GM03348 (cell line): ENCODE measurements around the gene ARHGAP27.

Experiments
- DNase-seq: peaks from one replicate; pipeline ENCODE4 v3.0.0; 2012; ENCODE audit warnings: low spot score

ARHGAP27 gene

DNA sequence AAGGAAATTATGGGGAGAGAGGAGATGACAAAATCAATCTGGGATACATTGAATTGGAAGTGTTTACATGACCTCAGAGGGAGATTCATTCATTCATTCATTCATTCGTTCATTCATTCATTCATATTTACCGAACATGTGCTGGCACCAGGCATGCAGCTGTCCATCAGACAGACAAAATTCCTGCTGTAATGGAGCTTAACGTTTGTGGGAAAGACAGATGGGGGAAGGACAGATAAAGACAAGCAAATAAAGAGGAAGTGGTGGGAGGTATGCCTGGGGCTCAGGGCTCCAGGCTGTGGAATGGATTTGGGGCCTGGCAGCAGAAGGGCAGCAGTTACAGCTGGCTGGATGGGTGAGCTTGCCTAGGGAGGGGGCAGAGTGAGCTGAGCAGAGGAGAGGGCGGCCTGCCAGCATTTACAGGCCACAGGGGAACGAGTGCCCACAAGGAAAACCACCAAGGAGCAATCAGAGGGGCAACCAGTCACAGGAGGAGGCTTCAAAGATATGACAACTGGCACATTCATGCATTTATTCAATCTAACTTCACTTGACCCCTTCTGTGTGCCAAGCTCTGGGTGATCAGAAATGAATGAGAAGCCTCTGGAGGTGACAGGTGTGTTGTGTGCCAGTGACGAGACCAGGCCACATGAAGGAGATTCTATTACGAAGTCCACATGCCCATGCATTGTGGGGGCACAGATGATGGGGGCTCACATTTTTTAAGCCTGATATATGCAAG, 48.5 kb downstream of the ARHGAP27 start:
- no peak for DNase-seq

DNA sequence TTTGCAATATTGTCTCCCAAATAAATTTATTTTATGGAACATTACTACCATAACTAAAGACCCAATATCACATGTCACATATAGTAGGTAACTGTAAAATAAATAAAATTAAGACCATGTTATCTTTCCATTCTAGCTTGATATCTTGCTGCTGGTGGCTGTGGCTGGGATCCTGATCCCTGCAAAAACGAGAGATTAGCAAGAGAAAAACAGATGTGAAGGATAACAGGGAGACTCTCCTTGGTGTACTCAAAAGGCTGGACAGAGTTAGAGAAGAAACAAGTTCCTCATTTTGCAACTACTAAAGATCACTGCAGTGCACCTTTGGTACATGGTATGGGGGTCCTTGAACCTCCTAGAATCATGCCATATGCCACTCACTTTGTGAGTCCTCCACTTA, 49.7 kb downstream of the ARHGAP27 start:
- no peak for DNase-seq

DNA sequence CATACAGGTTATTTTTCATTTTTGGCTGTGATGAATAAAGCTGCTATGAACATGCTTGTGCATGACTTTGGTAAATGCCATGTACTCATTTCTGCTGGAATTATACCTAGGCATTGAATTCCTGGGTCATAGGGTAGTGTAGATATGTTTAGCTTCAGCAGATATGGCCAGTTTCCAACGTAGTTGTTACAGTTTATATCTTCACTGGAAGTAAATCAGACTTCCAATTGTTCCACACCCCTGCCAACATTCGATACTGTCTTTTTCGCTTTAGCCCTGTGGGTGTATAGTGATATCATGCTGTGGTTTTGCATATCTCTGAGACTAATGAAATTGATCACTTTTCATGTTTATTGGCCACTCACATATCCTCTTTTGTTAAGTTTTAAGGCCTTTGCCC, 50.4 kb downstream of the ARHGAP27 start:
- DNase-seq: no peak

DNA sequence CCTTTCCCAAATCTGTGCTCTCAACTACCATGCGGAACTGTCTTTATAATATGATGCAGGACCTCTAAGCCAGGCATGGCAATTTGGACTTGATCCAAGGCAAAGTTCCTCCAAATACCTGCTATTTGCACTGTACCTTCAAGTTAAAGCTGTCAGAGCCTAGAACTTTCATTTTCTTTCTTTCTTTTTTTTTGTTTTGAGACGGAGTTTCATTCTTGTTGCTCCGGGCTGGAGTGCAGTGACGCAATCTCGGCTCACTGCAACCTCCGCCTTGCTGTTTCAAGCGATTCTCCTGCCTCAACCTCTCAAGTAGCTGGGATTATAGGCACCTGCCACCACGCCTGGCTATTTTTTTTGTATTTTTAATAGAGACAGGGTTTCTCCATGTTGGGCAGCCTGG, 51.7 kb downstream of the ARHGAP27 start:
- no peak for DNase-seq

DNA sequence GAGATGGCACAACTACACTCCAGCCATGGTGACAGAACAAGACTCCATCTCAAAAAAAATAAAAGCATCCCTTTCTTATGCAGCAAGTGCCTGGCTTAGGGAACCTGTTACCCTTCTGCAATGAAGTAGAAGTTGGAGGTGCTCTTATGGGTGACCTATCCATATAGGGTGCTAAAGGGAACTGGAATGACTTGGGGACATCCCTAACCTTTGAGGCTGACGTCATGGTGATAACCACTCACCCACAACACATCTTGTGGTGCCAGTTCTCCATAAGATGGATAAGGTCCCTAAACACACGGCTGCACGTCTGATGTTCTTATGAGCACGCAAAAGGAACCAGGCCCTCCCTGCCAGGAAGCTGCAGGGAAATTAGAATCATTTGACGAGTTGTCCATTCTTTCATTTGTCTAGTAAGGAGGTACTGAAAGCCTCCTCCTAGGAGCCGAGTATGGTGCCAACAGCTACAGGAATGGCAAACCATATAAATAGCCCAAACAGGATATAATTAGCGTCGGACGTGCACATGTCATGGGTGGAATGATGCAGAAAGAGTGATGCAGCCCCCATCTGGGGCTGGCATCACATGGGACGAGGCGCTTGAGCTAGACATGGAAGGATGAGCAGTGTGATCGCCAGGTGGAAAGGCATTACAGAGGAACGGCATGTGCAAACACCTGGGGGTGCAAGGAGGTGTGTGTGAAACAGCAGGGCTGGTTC, 52.5 kb downstream of the ARHGAP27 start:
- no peak for DNase-seq

DNA sequence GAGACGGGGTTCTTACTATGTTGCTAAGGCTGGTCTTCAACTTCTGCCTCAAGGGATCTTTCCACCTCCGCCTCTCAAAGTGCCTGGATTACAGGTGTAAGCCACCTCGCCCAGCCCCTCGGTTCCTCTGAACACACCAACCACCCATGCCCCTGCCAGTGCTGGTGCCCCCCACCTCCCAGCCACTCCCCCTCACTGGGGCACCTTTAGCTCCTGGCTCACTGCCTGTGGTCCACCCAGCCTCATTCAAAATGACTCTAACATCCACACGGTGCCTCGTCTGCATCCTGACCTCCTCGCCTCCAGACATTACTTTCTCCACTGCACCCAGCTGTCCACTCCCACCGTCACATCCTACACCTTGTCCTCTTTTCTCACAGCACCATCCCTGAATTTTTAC, 55.3 kb downstream of the ARHGAP27 start:
- DNase-seq: no peak

DNA sequence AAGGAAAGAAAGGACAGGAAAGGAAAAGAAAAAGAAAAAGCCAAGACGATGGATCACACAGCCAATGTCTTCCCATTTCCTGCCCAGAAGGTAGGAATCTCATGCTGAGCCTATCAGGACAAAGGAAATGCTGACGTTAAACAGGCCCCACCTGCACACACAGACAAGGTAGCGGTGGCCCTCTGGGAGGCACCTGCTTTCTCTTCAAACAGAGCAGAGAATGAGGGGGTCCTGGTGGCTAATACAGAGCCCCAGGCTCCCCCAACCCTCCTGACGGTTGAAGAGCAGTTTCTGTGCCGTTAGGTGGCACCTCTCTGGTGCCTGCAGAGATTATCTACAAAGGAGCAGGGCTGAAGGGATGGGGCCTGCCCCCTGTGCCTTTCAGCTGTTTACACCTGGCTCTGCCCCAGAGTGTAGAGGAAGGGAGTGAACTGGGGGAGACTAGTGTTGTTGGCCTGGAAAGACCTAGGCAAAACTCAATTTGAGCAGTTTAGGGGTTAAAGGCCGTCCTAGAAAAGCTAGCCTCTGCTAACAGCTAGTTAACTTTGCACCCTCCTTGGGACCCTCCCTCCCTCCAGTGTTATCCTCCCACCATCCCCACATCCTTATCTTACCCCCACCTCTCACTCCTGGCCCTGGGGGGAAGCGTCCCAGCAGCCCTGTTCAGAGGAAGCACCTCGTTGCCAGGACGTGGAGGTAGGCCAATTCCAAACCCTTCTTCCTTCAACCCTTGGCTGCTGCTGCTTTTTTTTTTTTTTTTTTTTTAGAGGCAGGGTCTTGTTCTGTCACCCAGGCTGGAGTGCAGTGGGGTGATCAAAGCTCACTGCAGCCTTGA, 56.3 kb downstream of the ARHGAP27 start:
- DNase-seq: no peak

DNA sequence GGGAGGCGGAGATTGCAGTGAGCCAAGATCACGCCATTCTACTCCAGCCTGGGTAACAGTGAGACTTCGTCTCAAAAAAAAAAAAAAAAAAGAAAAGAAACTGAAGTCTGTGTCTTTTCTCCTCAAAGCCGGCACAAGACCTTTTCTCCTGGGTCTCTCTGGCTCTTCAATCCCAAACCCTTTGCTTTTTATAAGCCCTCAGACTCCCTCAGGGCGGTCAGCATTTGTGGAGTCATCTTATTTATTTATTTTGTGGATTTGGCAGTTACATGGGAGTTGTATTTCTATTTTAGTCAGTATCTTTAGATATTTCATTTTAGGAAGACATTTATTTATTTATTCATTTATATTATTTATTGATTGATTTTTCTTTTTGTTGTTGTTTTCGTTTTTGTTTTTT, 58.2 kb downstream of the ARHGAP27 start:
- no peak for DNase-seq

DNA sequence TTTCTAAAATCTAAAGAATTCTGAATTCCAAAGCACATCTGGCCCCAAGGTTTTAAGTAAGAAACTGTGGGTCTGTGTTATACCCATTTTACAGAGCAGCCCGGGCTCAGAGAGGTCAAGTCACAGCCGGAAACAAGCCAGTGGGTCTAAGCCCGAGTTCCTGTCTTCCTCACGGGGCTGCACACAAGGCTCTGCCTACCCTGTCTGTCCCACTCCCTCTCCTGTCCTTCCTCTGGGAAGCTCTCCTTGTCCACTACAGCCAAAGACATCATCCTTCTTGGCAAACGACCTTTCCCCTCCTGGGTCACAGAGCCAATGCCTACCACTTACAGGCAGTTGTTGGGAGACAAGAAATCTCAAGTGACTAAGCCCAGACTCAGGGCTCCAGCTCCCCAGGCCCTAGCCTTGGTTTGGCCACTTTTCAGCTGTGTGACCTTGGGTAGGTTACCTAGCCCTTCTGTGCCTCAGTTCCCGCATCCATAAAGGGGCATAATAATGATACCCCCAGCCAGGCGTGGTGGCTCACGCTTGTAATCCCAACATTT, 60.3 kb downstream of the ARHGAP27 start:
- no peak for DNase-seq

DNA sequence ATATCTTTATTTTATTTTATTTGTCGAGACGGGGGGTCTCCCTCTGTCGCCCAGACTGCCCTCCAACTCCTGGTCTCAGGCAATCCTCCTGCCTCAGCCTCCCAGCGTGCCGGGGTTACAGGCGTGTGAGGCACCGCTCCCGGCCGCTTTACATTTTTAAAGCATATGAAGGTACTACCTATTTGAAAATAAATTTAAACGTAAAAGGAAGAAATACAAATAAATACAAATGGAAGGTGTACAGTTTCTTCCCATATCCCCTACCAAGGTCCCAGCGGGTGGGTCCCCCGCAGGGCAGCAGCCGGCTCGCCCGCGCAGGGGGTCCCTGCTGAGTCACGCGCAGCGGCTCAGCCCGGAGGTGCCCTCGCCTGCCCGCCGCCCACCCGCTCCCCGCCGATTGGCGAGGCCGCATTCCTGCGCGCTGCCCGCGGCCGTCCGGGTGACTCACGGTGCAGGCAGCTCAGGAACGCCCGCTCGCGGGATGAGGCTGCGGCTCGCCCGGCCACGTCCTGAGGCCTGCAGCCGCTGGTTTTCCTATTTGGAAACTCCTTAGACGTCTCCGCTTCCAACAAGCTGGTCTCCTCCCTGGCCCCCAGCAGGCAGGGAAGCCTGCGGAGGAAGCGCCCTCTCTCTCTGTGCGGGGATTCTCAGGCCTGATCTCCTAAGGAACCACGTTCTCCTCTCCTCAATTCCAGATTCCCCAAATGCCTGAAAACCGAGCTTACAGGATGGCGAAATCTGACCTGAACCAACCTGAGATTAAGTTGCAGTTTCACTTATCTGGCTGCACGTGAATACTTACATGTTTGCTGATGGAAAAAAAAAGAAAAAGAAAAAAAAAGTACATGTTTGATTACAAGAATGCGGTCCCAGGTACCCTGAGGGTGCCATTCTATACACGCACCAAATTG, 61.0 kb downstream of the ARHGAP27 start:
- DNase-seq: peak; percentile 98

DNA sequence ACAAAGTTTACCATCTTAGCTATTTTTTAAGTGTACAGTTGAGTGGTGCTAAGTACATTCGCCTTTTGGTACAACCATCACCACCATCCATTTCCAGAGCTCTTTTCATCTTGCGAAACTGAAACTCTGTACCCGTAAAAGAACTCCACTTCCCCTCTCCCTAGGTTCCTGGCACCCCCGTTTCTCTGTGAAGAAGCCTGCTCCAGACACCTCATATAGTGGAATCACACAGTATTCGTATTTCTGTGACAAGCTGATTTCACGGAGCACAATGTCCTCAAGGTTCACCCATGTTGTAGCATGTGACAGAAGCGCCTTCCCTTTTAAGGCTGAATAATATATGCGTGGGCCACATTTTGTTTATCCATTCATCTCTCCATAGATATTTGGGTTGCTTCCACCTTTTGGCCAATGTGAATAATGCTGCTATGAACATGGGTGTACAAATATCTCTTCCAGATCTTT, 61.7 kb downstream of the ARHGAP27 start:
- DNase-seq: no peak

DNA sequence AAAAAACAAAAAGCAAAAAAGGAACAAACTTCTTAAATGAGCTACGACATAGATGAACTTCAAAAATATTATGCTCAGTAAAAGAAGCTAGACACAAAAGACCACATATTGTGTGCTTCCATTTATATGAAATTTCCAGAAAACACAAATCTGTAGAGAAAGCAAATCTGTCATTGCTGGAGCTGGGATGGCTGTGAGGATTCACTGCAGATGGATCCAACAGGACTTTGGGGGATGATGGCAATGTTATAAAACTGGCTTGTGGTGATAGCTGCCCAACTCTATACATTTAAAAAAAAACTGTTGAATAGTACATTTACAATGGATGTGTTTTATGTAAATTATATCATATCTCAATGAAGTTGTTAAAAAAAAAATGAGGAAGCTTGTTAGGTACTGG, 63.2 kb downstream of the ARHGAP27 start:
- no peak for DNase-seq

DNA sequence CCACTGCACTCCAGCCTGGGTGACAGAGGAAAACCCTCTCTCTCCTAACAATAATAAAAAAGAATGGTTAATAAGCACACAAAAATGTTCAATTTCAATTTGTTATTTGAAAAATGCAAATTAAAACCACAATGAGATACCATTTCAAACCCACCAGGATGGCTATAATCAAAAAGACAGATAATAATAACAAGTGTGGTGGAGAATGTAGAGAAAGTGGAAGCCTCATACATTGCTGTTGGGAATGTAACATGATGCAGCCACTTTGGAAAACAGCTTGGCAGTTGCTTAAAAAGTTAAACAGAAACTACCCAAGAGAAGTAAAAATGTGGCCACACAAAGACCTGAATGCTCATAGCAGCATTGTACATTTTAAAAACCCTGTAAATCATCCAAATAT, 64.0 kb downstream of the ARHGAP27 start:
- no peak for DNase-seq

DNA sequence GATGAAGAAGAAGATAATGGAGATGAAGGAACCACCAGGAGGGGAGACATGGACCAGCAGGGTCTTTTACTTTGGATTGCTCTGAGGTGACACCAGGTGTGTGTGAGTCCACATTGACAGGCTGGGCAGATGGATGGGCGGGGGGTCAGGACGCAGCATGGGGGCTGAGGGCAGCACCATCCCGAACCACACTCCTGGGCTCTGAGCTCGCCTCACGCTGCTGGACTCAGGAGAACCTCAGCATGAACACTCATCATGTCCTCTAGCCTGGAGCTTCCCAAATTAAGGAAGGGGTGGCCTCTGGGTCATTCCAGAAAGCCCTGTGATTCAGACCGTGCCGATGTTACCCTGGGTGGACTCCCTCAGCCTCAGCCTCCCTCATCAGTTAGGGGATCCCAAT, 65.5 kb downstream of the ARHGAP27 start:
- DNase-seq: no peak

DNA sequence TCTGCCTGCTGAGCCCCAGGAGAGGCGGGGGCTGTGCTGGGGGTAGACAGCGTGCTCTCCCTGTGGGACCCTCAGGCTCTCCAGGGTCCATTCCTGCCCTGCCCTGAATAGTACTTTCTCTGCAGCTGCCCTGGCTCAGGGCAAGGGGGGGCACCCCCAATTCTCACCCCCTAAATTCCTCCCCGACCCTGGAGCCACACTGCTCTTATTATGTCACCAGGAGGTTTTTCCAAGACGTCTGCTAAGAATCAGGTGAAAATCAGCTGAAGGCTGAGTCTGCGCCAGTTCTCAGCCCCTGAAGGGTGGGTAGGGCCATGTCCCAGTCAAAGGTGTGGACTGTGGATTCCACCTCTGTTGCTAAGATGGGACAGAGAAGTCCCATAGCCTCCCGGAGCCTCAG, 66.0 kb downstream of the ARHGAP27 start:
- no peak for DNase-seq

DNA sequence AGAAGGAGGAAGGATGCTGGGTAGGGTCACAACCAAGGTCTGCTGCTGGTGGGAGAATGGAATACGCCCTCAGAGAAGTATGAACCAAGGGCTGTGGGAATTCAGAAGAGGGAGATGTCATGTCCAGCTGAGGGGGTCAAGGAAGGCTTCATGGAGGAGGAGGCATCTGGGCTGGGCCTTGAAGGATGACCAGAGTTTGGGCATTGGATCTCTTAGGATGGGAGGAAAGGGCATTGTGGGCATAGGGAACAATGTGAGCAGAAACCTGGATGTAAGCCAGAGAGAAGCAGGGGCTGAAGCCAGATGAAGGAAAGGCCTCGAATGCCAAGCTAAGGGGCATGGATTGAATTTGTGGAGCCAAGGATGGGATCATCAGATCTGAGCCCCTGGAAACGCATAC, 66.6 kb downstream of the ARHGAP27 start:
- no peak for DNase-seq

DNA sequence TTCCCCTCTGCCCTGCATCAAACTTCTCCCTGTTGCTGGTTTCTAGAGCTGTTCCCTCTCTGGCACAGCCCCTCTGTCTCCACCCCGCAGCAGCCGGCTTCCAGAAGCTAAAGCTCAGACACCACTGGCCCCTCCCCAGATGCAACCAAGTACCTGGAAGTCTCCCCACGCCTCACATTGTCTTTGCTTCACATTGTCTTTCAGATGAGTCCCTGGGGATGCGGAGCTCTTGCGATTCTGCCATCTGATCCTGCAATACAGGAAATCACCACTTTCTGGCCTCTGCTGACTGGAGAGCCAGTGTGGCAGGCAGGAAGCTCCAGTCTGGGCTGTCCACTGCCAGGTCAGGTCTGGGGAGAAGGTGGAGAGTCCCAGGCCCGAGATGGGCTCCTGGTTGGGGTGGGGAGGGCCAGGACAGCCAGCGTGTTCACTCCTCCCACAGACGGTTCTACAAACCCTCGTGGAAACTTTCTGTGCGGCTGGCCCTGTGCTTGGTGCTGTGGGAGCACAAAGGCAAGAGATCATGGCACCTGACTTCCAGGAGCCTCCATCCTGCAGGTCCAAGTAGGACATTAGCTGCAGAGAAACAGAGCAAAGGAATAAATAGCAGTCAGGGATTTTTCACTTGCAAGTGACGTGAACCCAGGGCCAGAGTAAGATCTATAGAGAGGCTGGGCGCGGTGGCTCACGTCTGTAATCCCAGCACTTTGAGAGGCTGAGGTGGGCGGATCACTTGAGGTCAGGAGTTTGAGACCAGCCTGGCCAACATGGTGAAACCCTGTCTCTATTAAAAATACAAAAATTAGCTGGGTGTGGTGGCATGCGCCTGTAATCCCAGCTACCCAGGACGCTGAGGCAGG, 67.9 kb downstream of the ARHGAP27 start:
- DNase-seq: peak; percentile 64

DNA sequence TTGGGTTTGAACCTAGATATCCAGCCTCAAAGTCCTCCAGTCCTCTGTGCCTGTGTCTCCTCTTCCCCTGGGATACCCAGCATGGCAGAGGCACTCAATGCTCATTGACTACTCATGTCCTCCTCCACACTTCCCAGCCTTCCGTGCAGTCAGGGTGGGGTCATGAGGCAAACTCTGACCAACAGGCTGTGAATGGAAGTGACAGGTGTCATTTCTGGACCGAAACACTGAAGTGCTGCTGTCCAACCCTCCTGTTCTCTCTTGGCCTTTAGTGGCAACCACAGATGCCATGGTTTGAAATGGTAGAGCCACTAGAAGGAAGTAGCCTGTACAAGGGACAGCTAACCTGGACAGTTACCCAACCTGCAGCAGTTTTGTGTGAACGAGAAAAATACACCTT, 69.2 kb downstream of the ARHGAP27 start:
- no peak for DNase-seq

DNA sequence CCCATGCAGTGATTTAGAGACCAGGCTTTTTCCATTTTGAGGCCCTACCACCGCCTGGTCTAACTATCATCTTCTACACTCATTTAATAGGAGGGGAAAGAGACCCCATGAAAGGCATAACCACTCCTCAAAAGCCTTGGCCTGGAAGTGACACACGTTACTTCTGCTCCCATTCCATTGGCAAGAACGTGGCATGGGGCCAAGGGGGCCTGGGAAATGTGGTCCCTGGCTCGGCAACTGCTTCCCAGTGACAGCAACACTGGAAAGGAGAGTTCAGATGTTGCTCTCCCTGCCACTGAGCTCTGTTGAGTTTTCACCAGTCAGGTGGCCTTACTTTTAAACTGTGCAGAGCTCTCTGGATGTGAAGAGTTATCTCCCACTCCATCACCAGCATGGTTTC, 70.7 kb downstream of the ARHGAP27 start:
- no peak for DNase-seq

DNA sequence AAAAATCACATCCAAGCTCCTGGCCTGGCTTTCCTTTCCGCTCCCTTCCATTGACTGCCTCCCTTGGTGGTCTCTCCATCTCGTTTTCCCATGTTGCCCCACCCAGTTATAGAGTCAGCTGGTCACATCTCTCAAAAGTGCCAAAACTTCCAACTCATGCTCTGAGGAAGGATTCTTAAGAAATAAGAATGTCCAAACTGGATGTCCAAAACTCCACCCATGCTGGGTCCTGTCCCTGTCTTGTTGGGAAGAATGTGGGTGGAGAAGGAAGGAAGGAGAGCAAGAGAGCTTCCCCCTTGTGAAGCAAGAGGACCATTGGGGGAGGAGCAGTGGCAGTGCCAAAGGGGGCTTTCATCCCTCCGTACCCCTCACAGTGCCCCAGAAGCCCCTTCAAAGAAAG, 71.2 kb downstream of the ARHGAP27 start:
- DNase-seq: no peak
